ENCODE data around the gene BICD2. TPM values are rescaled to one million over a fixed set of nuclear protein-coding genes. Genes with fewer than 3 reads are reported as not detected.

BICD2 gene
- total RNA-seq, 4 donors from 2014 or later = 15.7 to 29.3 (median 19.7) TPM

GRCh38 chr9:92752812-92753404 is 11.7 kb downstream of the BICD2 start:
- in situ Hi-C loops (cut with MboI; ENCODE audit: low pct_ligation_motif_present in 1 of 4, low pct_unique_long_range_greater_than_20kb in 1 of 4, low sequenced_read_pairs in 3 of 4) (no loop called here), intact Hi-C loops (cut with DNase I; ENCODE audit: low total_unique reads) (no loop called here)
- no peaks in the 10 kb centered on the region for H3K27me3 ChIP-seq
- H3K27ac ChIP-seq = no peak overlapping the region
- no peaks in the 10 kb centered on the region for H3K9me3 ChIP-seq
- WGBS, 2 donors (ENCODE audit: low coverage in 1 of 2) = 54 to 76% methylated on average over 3 to 4 of the region's 4 CpGs
- H3K4me3 ChIP-seq = no peak overlapping the region
- peaks cover 15 to 24% (median 17%) of the 10 kb centered on the region in 4 donors for H3K4me1 ChIP-seq
- no peak for TF ChIP-seq EP300 (IDR thresholded peaks at IDR 0.05; ENCODE audit: low read depth)
- no peak for TF ChIP-seq CTCF (IDR thresholded peaks at IDR 0.05)
- TF ChIP-seq POLR2AphosphoS5 (IDR thresholded peaks at IDR 0.05) = no peak
- no peak for TF ChIP-seq POLR2A (IDR thresholded peaks at IDR 0.05)
- no peak for DNase-seq
- H3K36me3 ChIP-seq = no peaks in the 10 kb centered on the region

DNA sequence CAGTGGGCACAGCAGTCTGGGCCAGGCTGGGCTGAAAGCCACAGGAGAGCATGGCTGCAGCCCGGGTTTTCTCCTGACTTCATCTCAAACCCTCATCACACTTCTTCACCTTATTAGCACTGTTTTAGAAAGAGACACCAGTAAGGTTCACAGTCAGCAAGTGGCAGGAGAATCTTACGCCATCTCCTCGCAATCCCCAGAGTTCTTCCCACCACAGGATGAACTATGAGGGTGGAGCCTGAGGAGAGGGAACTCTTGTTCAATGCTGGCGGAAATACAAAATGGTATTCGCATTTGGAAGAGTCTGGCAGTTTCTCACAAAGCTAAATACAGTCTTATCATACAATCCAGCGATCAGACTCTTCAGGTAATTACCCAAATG is 14.7 kb downstream of the BICD2 start:
- intact Hi-C loops (cut with DNase I; ENCODE audit: low total_unique reads) (no loop called here), in situ Hi-C loops (cut with MboI; ENCODE audit: low pct_ligation_motif_present in 1 of 4, low pct_unique_long_range_greater_than_20kb in 1 of 4, low sequenced_read_pairs in 3 of 4) (no loop called here)
- Histone ChIP-seq H3K4me1 (peaks cover 20 to 40% (median 24%) of the 10 kb centered on the region in 4 donors), H3K36me3 (no peaks in the 10 kb centered on the region), H3K4me3 (no peak overlapping the region), H3K27me3 (no peaks in the 10 kb centered on the region), H3K27ac (no peak overlapping the region), H3K9me3 (no peaks in the 10 kb centered on the region)
- 67 to 85% methylated on average over 6 of the region's 6 CpGs for WGBS, 2 donors (ENCODE audit: low coverage in 1 of 2)
- no peak for TF ChIP-seq POLR2AphosphoS5 (IDR thresholded peaks at IDR 0.05)
- TF ChIP-seq POLR2A (IDR thresholded peaks at IDR 0.05) = no peak
- no peak for TF ChIP-seq CTCF (IDR thresholded peaks at IDR 0.05)
- no peak for TF ChIP-seq EP300 (IDR thresholded peaks at IDR 0.05; ENCODE audit: low read depth)
- no peak for DNase-seq

- H3K4me3 ChIP-seq = no peak overlapping the region
- H3K9me3 ChIP-seq = no peaks in the 10 kb centered on the region
- 57% methylated on average over 11 of the region's 12 CpGs; no CpG with 5 or more reads in 1 of the 2 donors for WGBS, 2 donors (ENCODE audit: low coverage in 1 of 2)
- intact Hi-C loops (cut with DNase I; ENCODE audit: low total_unique reads) (no loop called here), in situ Hi-C loops (cut with MboI; ENCODE audit: low pct_ligation_motif_present in 1 of 4, low pct_unique_long_range_greater_than_20kb in 1 of 4, low sequenced_read_pairs in 3 of 4) (no loop called here)
- DNase-seq = no peak
- no peaks in the 10 kb centered on the region for H3K36me3 ChIP-seq
- no peak overlapping the region for H3K27ac ChIP-seq
- no peaks in the 10 kb centered on the region for H3K27me3 ChIP-seq
- peaks cover 20 to 41% (median 24%) of the 10 kb centered on the region in 4 donors for H3K4me1 ChIP-seq
- TF ChIP-seq EP300 (IDR thresholded peaks at IDR 0.05; ENCODE audit: low read depth) (no peak), POLR2AphosphoS5 (IDR thresholded peaks at IDR 0.05) (no peak), CTCF (IDR thresholded peaks at IDR 0.05) (no peak), POLR2A (IDR thresholded peaks at IDR 0.05) (no peak)
Observed at GRCh38 chr9:92749071-92749933, 15.3 kb downstream of the BICD2 start.

DNA sequence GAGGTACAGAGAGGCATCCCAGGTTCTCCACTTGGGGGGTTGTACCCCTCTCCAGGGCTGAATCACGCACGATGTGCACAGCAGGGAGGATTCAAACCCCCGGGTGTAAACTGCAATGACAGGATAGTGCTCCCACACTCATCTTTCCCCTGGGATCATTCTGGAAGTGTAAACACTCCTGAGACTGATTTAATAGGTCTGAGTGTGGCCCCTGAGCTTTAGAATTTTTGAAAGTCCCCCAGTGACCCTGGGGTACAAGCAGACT is 16.5 kb downstream of the BICD2 start:
- H3K36me3 ChIP-seq = no peaks in the 10 kb centered on the region
- no peaks in the 10 kb centered on the region for H3K27me3 ChIP-seq
- TF ChIP-seq CTCF (IDR thresholded peaks at IDR 0.05) = no peak
- TF ChIP-seq EP300 (IDR thresholded peaks at IDR 0.05; ENCODE audit: low read depth) = no peak
- no peak for DNase-seq
- H3K4me1 ChIP-seq = peaks cover 20 to 41% (median 24%) of the 10 kb centered on the region in 4 donors
- 80% methylated on average over 3 of the region's 3 CpGs; no CpG with 5 or more reads in 1 of the 2 donors for WGBS, 2 donors (ENCODE audit: low coverage in 1 of 2)
- H3K4me3 ChIP-seq = no peak overlapping the region
- in situ Hi-C loops (cut with MboI; ENCODE audit: low pct_ligation_motif_present in 1 of 4, low pct_unique_long_range_greater_than_20kb in 1 of 4, low sequenced_read_pairs in 3 of 4) (no loop called here), intact Hi-C loops (cut with DNase I; ENCODE audit: low total_unique reads) (no loop called here)
- no peaks in the 10 kb centered on the region for H3K9me3 ChIP-seq
- no peak overlapping the region for H3K27ac ChIP-seq
